Stimulated activated effector memory CD8-positive, alpha-beta T cell treated with anti-CD3 and anti-CD28 coated beads, Interleukin-12 subunit alpha, Interleukin-12 subunit beta, amount 100 ng/mL, for 72 hours (primary cell): ENCODE measurements around the gene HPCAL1.
"Not testable (repeated sequence)": the region's sequence is repeated elsewhere in the genome, so short reads cannot be mapped to it uniquely, and the experiment has no call there.

Experiments
- ATAC-seq: fragments of 150-1000 bp; cut with Tn5 transposase; 2 replicates; pipeline ENCODE4 v1.10.0; 2021
- DNase-seq, 2 donors: peaks; one replicate each; pipeline ENCODE4 v3.0.0; 2021 to 2022; ENCODE audit warnings: low spot score in 2 of 2
- H3K27ac Mint-ChIP-seq: one replicate; pipeline ENCODE4 v1.8.0; 2022; ENCODE audit warnings: mild to moderate bottlenecking, mixed read lengths
- H3K36me3 Mint-ChIP-seq: one replicate; pipeline ENCODE4 v1.8.0; 2022; ENCODE audit warnings: mild to moderate bottlenecking, mixed read lengths
- H3K4me1 Mint-ChIP-seq: one replicate; pipeline ENCODE4 v1.8.0; 2022; ENCODE audit warnings: mixed read lengths
- H3K4me3 Mint-ChIP-seq: one replicate; pipeline ENCODE4 v1.8.0; 2022; ENCODE audit warnings: mild to moderate bottlenecking, mixed read lengths
- H3K9me3 Mint-ChIP-seq: one replicate; pipeline ENCODE4 v1.8.0; 2022; ENCODE audit warnings: mixed read lengths

HPCAL1 gene

DNA sequence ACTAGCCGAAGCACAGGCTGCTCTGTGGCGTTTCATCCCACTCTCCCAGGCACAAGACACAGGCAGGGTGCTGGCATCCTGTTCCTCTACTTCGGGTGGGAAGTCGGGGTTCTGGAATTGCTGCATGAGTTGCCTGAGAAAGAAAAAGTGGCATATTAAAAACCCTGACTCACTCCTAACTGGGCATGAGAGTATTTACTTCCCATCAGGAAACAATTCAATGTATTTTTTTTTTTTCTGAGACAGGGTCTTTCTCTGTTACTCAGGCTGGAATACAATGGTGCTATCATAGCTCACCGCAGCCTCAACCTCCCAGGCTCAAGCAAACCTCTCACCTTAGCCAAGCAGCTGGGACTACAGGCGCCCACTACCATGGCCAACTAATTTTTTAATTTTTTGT, 138.0 kb downstream of the HPCAL1 start:
- Mint-ChIP-seq H3K4me1 (peaks cover 20% of the 10 kb centered on the region), H3K36me3 (peaks cover 74% of the 10 kb centered on the region), H3K27ac (no peak overlapping the region), H3K9me3 (no peaks in the 10 kb centered on the region), H3K4me3 (no peak overlapping the region)
- ATAC-seq = no peak
- no peak for DNase-seq

DNA sequence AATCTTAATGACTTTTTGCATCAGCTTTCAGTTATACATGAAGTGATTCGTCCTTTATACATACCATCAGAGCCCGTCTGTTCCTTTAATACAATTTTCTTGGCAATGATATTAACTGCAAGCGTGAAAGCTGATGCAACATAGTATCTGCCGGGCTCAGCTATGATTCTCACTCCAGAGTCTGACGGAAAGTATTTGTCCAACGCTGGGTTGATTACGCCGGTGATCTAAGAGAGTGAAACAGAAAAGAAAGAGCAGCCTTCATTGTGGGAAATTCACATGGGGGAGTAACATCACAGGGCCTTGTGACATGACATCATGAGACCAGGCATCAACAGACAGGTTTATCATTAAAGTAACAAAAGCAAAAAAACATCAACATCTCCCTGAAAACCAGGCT, 139.2 kb downstream of the HPCAL1 start:
- Mint-ChIP-seq H3K4me1 (peaks cover 20% of the 10 kb centered on the region), H3K36me3 (peaks cover 77% of the 10 kb centered on the region), H3K4me3 (no peak overlapping the region), H3K27ac (no peak overlapping the region), H3K9me3 (no peaks in the 10 kb centered on the region)
- no peak for DNase-seq
- ATAC-seq = no peak

DNA sequence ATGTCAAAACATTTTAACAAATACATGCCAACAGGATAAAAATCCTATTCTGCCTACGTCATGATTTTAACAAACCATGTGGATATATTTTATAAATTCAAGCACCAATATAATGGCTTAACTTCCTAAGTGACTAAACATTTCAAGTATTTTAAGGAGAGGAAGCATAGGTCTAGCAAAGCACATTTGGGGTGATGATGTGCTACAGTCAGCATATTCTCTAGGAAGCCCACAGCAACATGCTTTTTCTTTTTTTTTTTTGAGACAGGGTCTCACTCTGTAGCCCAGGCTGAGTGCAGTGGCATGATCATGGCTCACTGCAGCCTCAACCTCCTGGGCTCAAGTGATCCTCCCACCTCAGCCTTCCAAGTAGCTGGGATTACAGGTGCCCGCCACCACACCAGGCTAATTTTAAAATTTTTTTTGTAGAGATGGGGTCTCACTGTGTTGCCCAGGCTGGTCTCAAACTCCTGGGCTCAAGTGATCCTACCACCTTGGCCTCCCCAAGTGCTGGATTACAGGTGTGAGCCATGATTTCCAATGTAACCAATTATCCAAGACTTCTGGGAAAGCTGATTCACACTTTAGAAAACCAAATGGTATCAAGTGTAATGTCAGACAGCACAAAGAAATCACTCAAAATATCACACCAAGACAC, 139.9 kb downstream of the HPCAL1 start:
- not testable (repeated sequence) for H3K9me3 Mint-ChIP-seq, H3K4me3 Mint-ChIP-seq, ATAC-seq, DNase-seq
- peak overlapping the region; percentile 52 for H3K27ac Mint-ChIP-seq
- H3K4me1 Mint-ChIP-seq = peaks cover 25% of the 10 kb centered on the region
- H3K36me3 Mint-ChIP-seq = peaks cover 83% of the 10 kb centered on the region

DNA sequence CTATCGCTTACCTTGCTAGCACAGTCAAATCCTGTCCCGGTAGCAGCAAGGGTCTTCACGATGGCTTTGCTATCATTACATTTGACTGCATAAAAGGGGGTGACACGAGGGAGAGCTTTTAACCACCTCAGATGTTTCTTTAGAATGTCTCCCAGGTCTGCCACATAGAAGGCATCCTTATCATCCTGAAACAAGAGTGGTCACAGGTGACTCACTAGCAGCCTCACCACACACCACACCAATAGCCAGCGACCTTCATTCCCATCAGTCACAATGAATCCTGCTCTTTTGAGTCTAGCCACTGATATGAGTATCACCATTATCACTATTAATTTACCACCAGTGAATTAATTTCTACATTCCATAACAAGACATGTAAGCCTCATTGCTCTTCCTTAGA, 141.8 kb downstream of the HPCAL1 start:
- Mint-ChIP-seq H3K4me3 (peak overlapping the region; percentile 76), H3K27ac (no peak overlapping the region), H3K9me3 (no peaks in the 10 kb centered on the region), H3K4me1 (peaks cover 30% of the 10 kb centered on the region), H3K36me3 (peaks cover 71% of the 10 kb centered on the region)
- peak in 1 of 2 donors; percentile 77 for DNase-seq
- peak; percentile 67 for ATAC-seq

DNA sequence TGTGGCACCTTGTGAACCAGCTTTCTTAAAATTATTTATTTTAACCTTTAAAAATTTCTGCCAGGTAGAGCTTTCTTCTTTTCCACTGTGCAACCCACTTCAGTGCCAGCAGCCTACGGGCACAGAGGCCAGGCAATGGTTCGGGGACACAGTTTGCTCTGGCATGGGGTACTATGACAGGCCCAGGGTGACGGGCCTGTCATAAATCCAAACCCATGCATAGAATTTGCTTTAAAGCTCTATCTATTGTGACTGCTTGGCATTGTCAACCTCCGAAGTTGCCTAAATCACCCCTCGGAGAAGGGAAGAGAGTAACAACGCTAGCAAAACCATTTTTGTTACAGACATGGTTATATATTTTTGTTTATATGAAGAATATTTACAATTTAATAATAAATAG, 143.9 kb downstream of the HPCAL1 start:
- peaks cover 49% of the 10 kb centered on the region for H3K36me3 Mint-ChIP-seq
- peak overlapping the region; percentile 76 for H3K4me3 Mint-ChIP-seq
- no peak for ATAC-seq
- H3K9me3 Mint-ChIP-seq = no peaks in the 10 kb centered on the region
- peaks cover 41% of the 10 kb centered on the region for H3K4me1 Mint-ChIP-seq
- peak overlapping the region; percentile 17 for H3K27ac Mint-ChIP-seq
- no peak for DNase-seq

DNA sequence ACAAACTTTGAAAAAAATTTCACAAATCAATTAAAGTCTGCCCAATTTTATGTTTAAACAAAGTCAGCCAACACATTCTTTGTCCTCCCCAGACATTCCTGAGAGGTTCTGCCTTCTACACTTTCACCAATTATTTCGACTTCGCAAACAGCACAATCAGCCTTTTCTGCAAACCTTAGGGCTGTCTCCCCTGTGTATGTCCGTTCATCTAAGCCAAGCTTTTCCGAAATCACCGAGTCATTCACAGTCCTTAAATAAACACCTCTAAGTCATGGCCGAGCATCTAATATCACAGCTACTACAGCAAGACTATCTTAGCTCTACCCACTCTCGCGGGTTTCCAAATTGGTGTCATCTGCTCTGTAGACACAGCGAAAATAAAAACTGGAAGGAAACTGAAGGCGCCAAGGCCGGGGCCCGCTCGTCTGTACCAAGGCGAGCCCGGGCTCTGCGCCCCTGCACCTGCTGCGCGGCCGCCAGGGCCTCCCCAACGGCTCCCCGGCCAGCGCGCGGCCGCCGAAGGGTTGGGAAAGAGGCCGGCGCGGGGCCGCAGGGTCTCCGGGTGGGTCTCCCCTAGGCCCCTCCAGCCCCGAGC, 144.7 kb downstream of the HPCAL1 start:
- H3K4me1 Mint-ChIP-seq = peaks cover 37% of the 10 kb centered on the region
- peak; percentile 45 for ATAC-seq
- peaks cover 41% of the 10 kb centered on the region for H3K36me3 Mint-ChIP-seq
- H3K27ac Mint-ChIP-seq = peak overlapping the region; percentile 86
- no peaks in the 10 kb centered on the region for H3K9me3 Mint-ChIP-seq
- DNase-seq = no peak
- peak overlapping the region; percentile 76 for H3K4me3 Mint-ChIP-seq

DNA sequence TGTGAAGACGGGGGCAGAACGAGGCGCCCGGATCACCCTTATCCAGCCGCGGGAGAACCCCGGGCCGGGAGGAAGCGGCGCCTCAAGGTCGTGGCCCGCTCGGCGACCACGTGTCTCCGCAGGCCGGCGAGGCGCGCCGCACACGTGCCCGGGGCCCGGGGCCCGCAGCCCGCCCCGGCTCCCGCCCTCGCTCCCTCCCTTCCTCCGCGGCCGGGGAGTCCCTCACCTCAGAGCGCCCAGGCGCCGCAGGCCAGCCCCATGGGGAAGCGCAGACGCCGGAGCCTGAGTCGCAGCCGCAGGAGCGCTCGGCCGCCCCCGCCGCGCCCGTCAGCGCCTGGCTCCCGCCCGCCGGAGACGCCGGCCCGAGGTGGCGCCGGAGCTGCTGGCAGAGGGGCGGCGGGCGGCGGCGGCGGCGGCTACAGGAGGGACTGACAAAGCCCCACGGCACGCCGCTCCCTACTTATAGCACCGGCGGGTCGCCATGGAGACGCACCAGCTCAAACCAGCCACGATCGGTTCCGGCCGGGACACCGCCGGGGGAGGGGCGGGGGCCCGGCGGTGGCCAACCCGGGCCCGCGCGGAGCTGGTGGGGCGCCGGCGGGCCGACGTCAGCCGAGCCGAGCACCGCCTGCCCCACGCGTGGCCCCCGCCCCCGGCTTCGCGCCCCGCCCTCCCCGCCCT, 145.3 kb downstream of the HPCAL1 start, which contains the start of gene ODC1:
TSS of gene ODC1 (minus strand) at position 433 of the 681 bp plus-strand sequence. CDS start 3,295 bp downstream, outside the sequence.
- peak within 1 kb of the TSS; percentile 86 for H3K27ac Mint-ChIP-seq
- H3K4me1 Mint-ChIP-seq = peaks cover 37% of the 10 kb centered on the region
- DNase-seq = peak; percentile 88 to 98

DNA sequence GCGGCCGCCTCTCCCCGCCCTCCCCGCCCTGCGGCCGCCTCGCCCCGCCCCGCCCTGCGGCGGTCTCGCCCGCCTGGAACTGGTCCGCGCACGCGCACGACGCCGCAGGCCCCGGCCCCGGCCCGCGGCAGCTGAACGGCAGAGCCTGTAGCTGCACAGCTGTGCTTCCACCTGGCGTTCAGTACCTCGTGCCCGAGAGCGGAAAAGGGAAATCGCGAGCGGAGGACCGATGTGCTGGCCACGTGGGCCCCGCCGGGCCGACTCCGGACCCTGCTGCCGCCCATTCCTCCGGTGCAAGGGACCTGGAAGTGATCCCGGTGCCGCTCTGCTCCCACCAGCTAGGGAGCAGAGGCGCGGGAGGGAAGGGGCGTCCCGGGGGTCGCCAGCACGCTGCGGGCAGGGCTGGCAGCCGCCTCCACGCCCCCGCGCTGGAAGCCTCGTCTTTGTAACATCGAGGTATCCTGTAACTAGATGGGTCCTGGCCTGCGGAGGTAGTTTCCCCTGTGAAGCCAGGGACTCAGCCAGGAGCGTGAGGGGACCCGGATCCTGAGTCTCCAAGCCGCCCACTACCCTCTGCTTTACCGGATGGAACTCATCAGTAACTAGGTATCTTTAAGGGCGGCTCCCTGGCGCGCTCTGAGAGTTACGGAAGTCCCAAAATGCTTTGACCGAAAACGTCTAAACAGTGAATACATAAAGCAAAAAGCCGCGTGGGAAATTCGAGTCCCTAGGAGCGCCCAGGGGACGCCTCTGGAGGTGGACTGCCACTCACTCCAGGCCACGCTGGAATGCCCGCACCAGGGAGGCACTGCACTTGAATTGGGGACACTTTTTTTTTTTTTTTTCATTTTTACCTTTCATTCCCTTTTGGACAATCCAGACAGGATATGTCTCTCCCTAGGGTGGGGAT, 146.1 kb downstream of the HPCAL1 start:
- Mint-ChIP-seq H3K27ac (peak overlapping the region; percentile 83), H3K4me1 (peaks cover 35% of the 10 kb centered on the region), H3K9me3 (no peaks in the 10 kb centered on the region), H3K36me3 (peaks cover 27% of the 10 kb centered on the region), H3K4me3 (peak overlapping the region; percentile 76)
- peak; percentile 74 for ATAC-seq
- DNase-seq = peak; percentile 82 to 94

More for the DNA sequence above, 145.3 kb downstream of the HPCAL1 start, which contains the start of gene ODC1:
- peak within 1 kb of the TSS; percentile 76 for H3K4me3 Mint-ChIP-seq
- no peaks in the 10 kb centered on the region for H3K9me3 Mint-ChIP-seq
- peak; percentile 85 for ATAC-seq
- H3K36me3 Mint-ChIP-seq = peaks cover 35% of the 10 kb centered on the region

DNA sequence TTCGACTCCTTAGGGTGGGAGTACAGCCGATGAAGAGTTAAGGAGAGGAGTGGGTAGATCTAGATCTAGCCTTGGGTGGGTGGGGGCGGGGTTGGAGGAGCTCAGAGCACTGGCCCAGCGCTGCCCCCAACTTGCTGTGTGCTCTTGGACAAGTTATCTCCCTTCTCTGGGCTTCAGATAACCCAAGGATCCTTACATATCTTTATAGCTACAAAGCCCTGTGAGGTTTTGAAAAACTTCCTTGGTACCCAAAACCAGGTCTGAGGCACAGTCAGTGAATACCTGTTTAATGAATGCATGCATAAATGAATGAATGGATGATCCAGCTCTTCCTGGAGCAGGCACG, 146.8 kb downstream of the HPCAL1 start:
- ATAC-seq (no peak), DNase-seq (no peak)
- peak overlapping the region; percentile 83 for H3K27ac Mint-ChIP-seq
- H3K4me3 Mint-ChIP-seq = peak overlapping the region; percentile 76
- H3K4me1 Mint-ChIP-seq = peaks cover 28% of the 10 kb centered on the region
- H3K9me3 Mint-ChIP-seq = no peaks in the 10 kb centered on the region
- H3K36me3 Mint-ChIP-seq = peaks cover 21% of the 10 kb centered on the region

DNA sequence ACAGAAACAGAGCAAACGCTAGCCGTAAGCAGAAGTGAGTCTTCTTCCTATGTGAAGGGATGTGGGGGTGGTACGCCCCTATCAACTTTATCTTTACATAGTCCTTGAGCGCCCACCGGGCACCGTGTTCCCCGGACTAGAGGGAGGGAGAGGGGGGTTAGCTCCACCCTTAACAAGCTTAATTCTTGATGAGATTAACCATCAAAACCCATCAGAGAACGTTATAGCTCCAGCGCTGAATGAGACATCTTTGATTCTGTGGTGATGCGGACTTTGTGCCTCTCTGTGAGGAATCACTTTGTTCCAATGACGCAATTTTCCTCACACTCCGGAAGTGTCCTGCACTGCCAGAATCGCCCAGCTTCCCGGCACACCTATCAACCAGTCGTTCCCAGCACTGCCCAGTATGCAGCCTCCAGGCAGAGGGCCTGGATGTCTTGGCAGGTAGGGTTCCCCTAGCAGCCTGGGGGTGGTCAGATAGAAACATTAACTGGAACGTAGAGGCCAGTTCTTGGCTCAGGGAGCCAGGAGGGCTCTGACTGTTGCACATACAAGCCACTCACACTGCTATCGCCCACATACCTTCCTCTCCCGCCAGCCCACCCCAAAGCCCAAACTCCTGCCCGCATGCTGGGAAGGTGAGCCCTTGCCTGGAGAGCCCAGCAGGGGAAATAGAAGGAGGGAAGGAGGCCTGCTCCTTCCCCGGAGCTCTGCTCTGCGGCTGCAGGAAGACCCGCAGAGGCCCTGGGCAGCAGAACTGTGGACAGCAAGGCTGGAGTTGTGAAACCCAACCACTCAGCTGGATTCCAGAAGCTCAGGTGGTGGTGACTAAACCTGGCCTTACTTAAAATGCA, 147.4 kb downstream of the HPCAL1 start:
- H3K4me3 Mint-ChIP-seq = peak overlapping the region; percentile 76
- no peaks in the 10 kb centered on the region for H3K9me3 Mint-ChIP-seq
- DNase-seq (no peak), ATAC-seq (no peak)
- peaks cover 15% of the 10 kb centered on the region for H3K36me3 Mint-ChIP-seq
- H3K27ac Mint-ChIP-seq = no peak overlapping the region
- H3K4me1 Mint-ChIP-seq = peaks cover 22% of the 10 kb centered on the region

DNA sequence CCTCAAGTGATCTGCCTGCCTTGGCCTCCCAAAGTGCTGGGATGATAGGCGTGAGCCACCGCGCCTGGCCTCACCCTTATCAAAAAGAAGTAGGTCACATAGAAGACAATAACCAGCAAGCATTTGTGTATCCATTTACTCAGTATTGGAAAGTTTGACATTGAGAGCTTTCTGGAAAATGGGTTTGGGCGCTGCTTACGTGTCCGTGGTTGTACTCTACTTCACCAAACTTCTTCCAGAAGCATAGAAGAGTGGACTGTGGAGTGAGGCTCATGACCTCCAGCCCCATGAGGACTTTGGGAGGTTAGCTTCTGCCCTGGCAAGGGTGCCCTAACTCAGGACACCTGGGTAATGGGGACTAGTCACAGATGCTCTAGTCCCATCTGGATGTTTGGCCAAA, 149.1 kb downstream of the HPCAL1 start:
- Mint-ChIP-seq H3K27ac (no peak overlapping the region), H3K9me3 (no peaks in the 10 kb centered on the region), H3K36me3 (peaks cover 8% of the 10 kb centered on the region), H3K4me1 (peaks cover 22% of the 10 kb centered on the region), H3K4me3 (no peak overlapping the region)
- no peak for DNase-seq
- no peak for ATAC-seq

DNA sequence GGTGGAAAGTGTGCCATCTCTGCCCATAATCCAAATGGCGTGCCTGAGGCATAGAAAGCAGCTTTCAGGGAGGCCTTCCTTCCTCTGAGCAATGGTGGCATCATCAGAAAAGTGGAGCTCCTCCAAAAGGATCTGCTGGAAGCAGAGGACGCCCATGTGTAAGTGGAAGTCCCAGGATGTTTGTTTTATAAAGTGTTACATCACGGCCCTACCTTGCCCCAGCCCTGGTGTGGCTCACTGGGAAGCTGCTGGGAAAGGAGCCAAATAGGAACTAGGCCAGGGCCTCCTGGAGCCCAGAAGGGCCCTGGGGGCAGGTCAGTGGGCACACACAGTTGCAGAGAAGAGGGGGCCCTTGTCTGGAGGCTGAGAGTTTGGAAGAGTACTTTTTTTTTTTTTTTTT, 149.6 kb downstream of the HPCAL1 start:
- H3K27ac Mint-ChIP-seq = no peak overlapping the region
- H3K4me1 Mint-ChIP-seq = peaks cover 19% of the 10 kb centered on the region
- H3K4me3 Mint-ChIP-seq = no peak overlapping the region
- no peaks in the 10 kb centered on the region for H3K9me3 Mint-ChIP-seq
- DNase-seq (no peak), ATAC-seq (no peak)
- H3K36me3 Mint-ChIP-seq = peaks cover 4% of the 10 kb centered on the region

DNA sequence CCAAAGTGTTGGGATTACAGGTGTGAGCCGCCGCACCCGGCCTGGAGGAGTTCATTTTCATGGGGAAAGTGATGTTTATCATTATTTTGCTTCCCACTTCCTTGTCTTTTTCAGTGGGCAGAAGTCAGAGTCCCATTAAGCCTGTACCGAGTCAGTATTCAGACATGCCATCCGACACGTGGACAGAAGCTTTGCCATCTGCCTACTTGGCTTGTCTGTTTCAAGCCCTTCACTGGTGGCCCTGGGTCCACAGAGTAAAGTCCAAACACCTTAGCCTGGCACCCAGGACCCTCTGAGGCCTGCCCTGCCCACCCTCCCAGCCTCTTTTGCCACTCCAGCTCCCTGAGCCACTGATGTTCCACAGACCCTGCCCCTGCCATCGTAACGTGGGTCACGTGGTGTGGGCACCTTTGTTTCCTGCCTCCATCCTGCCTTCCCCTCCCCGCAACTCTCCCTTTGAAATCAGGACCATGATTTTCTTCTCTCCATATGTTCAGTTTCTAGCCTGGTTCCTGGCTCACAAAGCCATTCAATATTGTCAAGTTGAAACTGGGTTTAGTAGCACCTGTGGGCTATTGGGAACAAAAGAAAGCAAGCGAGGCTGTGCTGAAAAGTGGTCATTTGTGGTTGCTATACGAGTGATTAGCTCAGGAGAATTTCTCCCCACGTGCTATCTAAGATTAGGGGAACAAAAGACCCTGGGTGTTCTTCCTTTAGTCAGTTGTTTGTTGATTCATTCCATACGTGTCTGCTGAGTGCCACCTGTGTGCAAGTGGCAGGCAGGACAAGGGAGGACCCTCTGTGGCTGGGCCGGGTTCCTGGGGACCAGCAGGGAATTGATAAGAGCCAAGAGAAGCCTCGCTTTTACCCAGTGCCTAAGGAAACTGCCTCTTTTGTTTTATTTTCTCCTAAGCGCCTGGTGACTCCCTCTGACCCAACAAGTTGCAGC, 150.5 kb downstream of the HPCAL1 start:
- Mint-ChIP-seq H3K4me3 (no peak overlapping the region), H3K9me3 (no peaks in the 10 kb centered on the region), H3K4me1 (peaks cover 16% of the 10 kb centered on the region), H3K36me3 (no peaks in the 10 kb centered on the region), H3K27ac (no peak overlapping the region)
- DNase-seq (no peak), ATAC-seq (no peak)
